ENCODE measurements around the gene TTBK2.

DNA sequence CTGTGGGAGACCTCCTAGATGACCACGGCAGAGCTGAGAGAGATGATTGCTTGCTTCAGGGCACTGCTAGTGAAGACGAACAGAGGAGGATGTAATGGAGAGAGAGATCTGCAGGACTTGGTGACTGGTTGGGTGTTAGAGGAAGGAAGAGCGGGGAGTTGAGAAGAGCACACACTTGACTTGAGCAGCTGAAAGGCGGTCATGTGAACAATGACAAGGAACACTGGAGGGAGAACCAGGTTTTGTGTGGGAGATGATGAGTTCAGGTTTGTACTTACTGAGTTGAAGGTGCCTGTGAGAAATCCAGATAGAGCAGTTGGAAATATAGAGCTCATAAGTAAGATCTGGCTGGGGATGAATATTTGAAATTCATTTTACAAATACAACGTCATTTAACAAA lies 224.0 kb downstream of the TTBK2 start:
- TF ChIP-seq, protein P1, sequence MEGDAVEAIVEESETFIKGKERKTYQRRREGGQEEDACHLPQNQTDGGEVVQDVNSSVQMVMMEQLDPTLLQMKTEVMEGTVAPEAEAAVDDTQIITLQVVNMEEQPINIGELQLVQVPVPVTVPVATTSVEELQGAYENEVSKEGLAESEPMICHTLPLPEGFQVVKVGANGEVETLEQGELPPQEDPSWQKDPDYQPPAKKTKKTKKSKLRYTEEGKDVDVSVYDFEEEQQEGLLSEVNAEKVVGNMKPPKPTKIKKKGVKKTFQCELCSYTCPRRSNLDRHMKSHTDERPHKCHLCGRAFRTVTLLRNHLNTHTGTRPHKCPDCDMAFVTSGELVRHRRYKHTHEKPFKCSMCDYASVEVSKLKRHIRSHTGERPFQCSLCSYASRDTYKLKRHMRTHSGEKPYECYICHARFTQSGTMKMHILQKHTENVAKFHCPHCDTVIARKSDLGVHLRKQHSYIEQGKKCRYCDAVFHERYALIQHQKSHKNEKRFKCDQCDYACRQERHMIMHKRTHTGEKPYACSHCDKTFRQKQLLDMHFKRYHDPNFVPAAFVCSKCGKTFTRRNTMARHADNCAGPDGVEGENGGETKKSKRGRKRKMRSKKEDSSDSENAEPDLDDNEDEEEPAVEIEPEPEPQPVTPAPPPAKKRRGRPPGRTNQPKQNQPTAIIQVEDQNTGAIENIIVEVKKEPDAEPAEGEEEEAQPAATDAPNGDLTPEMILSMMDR (IDR thresholded peaks at IDR 0.05): no peak
- no peak for TF ChIP-seq EP300 (IDR thresholded peaks at IDR 0.05)
